GM18511 (cell line): ENCODE results near the gene KIF7.

ENCODE experiments used
- ATAC-seq: cut with Tn5 transposase; IDR thresholded peaks from one replicate; pipeline ENCODE4 v1.9.1; 2021; ENCODE audit warnings: mild to moderate bottlenecking, moderate library complexity; ENCODE audit not compliant: unreplicated experiment

The KIF7 gene

DNA sequence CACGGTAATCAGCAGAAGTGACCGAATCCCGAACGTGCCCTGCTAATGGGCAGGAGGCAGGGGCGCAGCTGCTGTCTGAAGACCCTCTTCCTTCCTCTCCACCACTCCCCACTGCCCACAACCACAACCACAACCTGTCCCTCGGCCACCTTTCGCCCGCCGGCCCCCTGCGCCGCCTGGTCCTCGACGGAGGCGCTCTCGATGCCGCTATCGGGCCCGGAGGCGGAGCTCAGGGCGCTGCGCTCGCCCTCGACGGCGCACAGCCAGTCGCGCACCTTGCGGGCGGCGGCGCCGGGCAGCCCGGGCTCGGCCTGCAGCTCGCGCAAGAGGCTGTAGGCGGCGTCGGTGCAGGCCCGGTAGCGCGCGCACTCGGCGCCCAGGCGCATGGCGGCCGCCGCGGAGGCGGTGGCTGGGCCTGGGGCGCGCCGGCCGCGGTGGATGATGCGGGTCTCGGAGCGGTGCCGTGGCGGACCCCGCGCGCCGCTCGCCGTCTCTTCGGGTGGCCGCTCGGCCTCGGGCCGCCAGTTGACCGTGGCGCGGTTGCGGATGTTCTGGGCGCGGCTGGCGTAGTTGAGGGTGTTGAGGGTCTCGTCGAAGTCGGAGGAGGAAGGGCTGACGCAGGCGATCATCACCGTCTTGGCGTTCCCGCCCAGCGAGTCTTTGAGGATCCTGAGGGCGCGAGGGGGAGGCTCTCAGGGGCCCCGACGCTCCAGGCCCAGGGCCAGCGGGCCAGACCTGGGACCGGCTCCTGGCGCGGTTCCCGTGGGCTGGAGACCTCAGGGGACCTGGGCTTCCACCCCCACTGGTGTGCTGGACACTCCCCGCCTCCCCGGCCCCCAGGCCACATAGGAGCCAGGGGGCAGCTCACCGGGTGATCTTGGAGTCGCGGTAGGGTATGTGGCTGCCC lies 6.9 kb downstream of the KIF7 start:
- ATAC-seq = no peak

DNA sequence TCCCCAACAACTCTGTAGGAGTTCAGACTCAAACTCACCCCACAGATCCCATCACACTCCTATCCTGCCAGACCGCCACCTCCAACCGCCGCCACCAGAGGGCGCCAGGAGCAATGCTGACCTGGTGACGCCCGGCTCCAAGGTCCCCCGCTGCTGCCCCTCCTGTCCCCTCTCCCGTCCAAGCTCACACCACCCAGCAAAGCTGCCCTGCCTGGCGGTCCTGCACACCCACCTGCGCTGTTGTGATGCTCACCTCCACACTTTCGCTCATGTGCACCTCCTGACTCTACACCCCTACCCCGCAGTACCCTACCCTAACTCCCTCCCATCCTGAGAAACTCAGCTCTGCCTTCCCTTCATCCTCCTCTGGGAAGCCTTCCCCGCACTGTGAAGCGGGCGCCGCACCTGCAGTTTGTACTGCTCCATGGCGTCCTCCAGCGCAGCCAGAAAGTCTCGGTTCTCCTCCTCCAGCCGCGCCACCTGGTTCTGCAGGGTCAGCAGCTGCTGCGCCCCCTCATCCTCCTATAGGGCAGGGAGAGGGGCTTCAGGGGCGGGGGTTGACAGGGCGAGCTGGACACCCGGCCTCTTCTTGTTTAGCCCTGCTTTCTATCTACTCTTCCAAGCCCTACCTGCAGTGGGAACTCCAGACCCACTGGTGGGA lies 7.9 kb downstream of the KIF7 start:
- peak; percentile 62 for ATAC-seq

DNA sequence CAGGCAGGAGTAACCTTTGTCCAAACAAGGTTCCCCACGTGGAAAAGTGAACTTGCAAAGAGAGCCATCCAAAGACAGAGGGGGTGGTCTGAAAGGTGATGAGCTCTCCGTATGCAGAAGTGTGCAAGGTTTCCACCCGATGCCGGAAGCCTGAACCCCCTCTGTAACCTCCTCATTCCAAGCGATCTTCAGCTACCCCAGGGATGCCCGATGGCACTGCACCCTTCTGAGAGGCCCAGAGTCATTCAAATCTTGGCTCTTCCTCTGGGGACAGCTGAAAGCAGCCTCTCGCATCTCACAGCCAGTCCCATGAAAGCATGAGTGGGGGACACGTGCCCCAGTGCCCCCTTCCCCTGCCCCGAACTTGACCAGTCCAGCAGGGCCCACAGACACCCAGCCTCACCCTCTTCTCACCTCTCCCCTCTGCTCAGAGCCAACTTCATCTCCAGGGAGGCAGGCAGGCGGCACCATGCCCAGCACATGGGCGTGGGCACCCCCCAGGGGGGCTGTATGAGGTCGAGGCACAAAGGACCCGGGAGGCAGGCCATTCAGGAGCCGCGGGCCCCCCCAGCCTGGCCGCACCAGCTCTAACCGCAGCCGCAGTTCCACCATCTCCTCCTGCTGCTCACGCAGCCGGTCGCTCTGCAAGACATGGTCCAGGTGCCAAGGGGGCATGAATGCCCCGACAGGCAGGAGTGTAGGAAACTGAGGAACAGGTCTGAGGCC lies 8.7 kb downstream of the KIF7 start:
- ATAC-seq = no peak

DNA sequence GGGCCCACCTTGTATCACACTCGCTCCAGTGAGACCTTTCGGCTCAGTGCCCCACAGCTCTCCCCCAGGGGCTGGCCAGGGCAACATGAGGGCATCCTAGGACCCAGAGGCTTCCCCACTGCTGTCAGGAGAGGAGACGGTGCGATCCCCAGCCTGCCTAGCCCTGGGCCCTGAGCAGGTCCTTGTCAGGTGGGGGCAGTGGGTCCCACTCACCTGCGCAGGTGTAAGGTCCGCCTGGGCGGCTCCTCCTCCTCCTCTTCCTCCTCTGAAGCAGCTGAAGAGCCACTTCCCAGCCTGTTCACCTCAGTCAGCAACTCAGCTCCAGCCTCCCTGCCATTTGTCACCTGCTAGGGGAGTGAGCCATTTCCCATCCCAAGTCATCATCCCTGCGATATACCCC lies 9.6 kb downstream of the KIF7 start:
- ATAC-seq = no peak

DNA sequence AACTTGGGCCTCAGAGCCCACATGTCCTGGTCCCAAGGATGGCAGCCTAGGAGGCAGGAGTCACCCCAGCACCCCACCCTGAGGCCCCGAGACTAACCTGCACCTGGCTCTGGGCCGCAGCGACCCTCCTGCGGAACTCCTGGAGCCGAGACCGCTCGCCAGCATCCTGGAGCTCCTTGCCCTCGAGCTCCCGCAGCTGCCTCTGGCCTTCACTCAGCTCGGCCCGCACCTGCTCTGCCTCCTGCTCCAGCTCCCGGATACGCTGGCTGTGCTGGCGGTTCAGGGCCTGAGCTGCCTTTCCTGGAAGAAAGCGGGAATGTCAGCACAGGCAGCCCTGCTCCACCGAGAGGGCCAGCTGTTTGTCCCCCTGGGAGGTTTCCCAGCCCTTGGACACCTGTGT lies 13.2 kb downstream of the KIF7 start:
- no peak for ATAC-seq

DNA sequence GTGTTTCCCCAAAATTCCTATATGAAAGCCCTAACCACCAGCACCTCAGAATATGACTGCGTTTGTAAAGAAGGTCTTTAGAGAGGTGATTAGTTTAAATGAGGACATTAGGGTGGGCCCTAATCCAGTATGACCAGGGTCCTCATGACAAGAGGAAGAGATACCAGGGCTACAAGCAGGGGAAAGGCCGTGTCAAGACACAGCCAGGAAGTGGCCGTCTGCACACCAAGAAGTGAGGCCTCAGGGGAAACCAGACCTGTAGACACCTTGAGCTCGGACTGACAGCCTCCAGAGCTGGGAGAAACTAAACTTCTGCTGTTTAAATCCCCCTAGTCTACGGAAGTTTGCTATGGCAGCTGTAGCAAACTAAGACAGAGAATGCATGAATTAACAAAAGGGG lies 14.2 kb downstream of the KIF7 start:
- ATAC-seq = no peak

DNA sequence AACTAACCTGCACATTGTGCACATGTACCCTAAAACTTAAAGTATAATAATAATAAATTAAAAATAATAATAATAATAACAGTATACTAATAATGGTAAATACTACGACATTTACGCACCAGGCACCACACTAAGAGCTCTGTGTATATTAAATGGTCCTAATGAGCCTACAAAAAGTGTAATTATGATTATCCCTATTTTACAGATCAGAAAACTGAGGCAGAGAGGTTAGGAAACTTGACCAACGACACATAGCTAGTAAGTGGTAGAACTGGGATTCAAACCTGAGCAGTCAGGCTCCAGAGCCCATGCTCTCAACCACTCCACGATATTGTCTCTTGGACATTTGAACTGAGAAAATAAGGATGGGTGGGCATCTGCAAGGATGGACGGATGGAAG lies 15.0 kb downstream of the KIF7 start:
- no peak for ATAC-seq

DNA sequence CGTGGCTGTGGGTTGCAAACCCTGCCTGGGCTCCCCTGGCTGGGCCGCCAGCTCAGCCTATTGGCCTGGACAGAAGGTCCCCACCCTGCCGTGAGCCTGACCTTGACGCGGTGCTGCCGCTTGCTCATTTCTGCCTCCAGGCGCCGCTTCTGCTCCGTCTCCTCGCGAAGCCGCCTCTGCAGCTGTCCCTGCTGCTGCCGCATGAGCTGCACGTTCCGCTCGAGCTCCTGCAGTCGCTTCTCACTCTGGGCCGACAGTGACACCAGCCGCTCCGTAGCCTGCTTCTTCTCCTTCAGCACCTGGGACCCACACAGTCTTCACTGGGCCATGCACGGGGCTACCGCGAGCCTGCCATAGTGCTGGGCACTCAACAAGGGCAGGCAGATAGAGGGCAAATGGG lies 21.7 kb downstream of the KIF7 start:
- no peak for ATAC-seq

DNA sequence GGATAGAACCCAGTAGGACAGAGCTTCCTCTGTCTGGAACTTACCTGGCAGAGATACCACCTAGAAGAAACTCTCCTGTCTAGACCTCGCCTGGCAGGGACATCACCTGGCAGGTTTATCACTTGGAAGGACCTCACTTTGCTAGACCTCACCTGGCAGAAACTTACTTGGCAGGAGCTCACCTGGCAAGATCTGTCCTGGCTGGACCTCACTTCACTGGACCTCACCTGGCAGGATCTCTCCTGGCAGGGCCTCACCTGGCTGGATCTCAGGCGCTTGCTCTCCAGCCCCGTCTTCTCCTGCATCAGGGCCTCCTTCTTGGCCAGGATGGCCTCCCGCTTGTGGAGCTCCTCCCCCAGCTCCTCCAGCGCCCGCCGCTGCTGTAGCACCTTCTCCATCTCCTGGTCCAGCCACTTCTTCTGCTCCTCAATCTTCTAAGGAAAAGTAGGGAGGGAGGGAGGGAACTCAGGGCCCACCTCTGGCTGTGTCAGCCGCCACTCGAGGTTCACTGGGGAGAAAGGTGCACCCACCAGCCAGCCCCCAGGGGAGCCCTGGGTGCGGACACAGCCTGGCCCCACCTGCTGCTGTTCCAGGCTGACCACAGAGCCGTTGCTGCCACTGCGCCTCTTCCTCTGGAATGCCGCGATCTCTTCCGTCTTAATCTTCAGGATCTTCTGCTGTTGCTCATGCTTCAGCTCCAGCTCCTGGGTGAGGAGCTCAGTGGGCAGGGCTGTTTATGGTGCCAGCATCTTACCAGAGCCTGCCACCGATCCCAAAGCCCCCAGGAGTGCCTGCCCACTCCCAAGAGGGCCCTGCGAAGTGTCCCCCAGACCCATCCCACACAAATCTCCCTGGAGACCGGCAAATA lies 22.5 kb downstream of the KIF7 start:
- ATAC-seq = no peak

DNA sequence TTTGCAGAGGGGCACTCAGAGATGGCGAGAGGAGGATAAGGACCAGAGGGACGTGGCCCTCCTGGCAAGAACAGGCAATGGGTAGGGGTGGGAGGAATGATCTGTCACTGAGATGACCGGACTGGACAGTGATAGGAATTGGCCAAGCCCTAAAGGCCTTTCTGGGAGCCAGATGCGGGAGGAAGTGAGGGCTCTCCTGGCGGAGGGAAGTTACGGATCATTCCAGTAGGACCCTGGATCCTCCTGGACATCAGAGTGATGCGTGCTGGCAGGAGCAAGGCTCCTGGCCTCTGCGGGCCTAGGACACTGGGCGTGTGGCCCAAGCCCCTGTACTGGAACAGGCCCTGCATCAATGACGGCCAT lies 23.4 kb downstream of the KIF7 start:
- ATAC-seq = no peak

DNA sequence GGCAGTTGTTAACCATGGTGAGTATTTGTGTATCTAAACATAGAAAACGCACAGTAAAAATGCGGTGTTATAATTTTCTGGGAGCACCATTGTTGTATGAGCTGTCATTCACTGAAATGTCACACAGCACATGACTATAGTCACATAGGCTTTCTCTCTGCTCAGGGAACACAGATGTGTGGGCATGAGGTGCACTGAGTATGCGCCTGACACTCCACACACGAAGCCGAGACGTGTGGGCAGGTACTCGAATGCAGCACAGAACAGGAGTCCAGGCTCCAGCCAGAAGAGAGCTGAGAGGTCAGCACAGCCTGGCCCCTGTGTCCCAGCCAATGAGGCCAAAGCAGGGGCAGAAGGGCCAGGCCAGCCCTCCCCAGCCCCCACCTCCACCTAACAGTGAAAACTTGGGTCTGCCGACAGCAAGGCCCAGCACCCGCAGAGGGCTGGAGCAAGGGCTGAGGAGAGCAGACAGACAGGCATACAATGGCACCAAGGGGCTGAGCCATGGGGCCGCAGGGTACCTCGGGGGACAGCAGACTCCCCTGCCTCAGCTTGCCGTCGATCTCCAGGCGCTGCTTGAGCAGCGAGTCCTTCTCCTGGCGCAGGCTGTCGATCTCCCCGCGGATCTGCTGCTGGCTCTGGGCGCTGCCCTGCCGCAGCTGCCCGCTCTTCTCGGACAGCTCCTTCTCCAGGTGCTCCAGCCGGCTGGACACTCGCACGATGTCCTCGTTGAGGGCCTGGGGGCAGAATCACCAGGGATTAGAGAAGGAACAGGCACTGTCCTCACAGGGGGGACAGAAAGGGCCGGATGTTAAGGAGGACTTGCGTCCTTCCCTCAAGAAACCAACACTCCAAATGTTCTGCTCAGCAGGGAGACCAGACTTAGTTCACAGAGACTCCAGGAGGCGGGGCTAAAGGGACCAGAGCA lies 24.0 kb downstream of the KIF7 start:
- ATAC-seq = no peak

DNA sequence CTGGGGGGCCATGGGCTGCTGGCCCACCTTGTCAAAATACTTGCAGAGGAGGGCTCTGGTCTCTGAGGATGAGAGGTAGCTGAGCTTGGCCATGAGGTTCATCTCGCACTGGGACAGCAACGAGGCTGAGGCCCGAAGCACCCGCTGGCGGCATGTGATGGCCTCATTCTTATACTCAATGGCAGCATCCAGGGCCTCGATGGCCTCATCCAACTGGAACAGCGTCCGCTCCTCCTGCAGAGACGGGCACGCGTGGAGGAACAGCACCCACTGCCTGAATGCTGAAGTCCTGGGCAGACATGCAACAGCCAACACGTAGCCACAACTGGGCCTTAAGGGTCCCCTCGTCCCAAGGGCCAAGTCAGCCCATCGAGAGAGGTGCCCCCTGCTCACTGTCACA lies 25.0 kb downstream of the KIF7 start:
- ATAC-seq = no peak

DNA sequence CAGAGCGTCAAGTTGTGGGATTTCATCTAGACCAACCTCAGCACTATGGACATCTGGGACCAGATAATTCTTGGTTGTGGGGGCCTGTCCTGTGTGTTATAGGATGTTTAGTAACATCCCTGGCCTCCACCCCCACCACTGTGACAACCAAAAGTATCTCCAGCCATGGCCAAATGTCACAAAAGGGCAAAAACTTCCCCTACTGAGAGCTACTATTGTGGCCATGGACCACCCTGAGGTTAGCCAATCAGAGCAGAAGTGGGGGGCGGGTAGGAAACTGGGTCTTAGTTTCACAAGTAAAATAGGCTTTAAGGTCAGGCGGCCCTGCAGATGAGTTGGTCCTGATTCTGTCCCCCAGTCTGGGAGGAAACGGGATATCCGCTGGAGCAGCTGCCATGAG lies 25.4 kb downstream of the KIF7 start:
- no peak for ATAC-seq

DNA sequence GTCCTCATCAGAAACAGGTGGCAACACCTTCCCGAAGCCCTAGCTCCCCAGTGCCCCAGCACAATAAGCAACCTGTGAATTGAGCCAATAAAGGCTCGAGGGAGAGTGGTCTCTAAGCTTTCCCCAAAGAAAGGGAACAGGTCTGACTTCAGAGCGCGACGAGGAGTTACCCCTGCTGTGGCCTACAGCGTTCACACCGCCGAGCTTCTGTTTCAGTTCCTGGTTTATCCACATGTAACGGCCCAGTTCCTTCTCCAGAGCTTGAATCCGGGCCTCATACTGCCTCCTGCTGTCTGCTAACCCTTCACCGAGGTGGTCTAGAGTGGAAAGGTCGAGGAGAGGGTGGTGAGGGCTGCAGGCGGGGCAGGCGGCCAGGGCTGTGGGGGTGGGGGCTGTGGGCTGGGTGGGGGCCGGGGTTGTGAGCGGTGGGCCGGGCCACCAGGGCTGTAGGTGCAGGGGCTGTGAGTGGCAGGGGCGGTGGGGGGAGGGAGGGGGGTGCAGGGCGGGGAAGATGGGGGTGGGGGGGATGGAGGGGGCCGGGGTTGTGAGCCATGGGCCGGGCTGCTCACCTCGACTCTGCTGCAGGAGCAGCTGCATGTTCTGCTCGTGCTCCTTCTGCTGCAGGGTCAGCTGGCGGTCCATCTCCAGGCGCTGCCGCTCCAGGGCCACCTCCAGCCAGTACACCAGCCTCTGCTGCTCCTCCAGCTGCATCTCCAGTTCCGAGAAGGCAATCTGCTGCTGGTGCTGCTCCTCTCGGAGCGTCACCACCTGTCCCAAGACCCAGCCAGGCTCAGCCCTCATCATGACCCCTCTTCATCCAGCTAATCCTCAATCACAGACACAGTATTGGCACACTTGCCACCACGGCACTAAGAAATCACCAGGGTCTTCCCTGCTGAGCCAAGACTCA lies 26.2 kb downstream of the KIF7 start:
- ATAC-seq = no peak

DNA sequence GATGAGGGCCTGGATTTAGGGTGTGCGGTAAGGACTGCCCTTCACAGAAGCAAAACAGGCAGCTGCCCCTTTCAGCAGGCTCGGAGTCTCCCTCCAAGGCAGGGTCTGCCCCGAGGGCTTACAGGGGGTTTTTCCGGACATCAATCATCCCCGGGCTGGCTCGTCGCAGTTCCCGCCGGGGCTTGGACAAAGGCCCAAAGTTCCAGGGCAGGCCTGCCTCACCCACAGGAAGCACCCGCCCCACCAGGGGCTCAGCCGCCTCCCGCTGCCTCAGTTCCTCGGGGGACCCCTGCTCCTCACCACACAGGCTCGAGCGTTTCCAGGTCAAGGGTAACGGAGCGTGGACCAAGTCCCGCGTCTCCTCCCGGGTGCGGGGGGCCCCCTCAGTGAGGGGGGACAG lies 27.0 kb downstream of the KIF7 start:
- ATAC-seq = no peak

DNA sequence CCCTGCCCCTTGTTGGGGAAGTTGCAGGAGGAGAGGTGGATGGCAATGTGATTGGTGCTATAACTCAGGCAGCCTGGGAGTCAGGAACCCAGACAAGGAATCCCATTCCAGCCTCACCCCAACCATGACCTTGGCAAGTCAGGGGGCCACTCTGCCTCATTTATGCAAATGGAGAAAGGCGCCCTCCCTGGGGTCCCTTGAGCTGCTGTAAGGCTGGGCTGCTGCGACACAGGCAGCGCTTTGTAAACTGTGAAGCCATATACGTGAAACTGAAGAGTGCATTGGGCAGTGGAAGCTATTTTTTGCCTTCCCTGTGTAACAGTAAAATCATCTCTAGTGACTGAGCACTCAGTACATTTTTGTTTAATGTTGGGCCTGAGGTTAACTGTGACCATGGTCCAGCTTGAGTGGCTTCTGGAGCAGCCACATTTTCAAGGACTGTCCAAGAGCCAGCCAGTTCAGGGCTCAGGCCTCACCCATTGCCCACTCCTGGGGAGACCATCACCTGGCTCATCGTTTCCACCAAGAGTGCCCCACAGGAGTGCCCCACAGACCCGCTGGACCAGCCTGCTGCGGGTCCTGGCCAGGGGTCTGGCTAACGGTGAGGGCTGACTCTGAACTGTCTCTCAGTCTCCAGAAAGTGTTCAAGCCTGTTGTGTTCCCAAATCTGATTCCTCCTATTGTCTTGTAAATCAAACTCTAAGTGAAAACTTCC lies 27.9 kb downstream of the KIF7 start:
- ATAC-seq = no peak

DNA sequence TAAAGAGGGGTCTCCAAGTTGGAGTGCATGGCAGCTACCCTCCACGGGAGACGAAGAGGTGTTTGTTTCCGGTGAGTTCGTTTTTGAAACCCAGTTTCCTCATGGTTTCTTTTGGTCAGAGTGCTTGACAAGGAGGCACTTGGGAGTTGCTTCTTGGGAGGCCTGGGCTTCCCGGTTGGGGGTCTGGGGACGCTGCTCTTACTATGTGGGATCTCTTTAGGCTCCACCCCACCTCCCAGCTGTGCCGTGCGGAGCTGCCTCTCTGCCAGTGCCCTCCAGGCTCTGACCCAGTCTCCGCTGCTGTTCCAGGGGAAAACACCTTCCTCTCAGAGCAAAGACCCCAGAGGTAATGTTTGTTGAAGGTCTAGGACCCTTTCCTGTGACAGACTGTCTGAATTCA lies 29.6 kb downstream of the KIF7 start:
- ATAC-seq = no peak

DNA sequence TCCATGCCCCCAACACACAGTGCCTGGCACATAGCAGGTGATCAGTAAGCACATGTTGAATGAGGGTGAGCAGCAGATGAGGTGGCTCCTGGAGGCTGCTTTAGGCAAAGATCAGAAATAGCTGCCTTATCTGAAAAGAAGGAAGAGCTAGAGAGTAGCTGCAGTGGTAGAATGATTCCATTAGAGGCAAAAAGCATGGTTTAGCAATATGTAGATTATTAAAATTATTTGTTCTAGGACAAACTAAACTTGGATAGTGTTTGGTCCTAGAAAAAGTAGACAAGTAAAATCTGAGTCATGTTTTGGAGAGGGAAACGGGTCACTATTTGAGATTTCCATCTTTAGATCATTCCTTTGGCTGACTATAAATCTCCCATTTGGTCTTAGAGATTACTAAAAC lies 32.1 kb downstream of the KIF7 start:
- no peak for ATAC-seq
